Measurements from ENCODE around the gene HIVEP3. TPM values are rescaled to one million over a fixed set of nuclear protein-coding genes. Genes with fewer than 3 reads are reported as not detected.

The HIVEP3 gene
- total and polyA plus RNA-seq, 7 donors: 0.70 to 3.4 (median 2.1) TPM

GRCh38 chr1:41673806-41674205 lies 244.9 kb downstream of the HIVEP3 start:
- no peak overlapping the region for H3K27ac ChIP-seq
- no peaks in the 10 kb centered on the region for H3K36me3 ChIP-seq (ENCODE audit: insufficient read depth in 1 of 2, low read depth in 1 of 2)
- H3K4me3 ChIP-seq: no peak overlapping the region
- no peaks in the 10 kb centered on the region for H3K4me1 ChIP-seq
- TF ChIP-seq, protein P1, sequence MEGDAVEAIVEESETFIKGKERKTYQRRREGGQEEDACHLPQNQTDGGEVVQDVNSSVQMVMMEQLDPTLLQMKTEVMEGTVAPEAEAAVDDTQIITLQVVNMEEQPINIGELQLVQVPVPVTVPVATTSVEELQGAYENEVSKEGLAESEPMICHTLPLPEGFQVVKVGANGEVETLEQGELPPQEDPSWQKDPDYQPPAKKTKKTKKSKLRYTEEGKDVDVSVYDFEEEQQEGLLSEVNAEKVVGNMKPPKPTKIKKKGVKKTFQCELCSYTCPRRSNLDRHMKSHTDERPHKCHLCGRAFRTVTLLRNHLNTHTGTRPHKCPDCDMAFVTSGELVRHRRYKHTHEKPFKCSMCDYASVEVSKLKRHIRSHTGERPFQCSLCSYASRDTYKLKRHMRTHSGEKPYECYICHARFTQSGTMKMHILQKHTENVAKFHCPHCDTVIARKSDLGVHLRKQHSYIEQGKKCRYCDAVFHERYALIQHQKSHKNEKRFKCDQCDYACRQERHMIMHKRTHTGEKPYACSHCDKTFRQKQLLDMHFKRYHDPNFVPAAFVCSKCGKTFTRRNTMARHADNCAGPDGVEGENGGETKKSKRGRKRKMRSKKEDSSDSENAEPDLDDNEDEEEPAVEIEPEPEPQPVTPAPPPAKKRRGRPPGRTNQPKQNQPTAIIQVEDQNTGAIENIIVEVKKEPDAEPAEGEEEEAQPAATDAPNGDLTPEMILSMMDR (IDR thresholded peaks at IDR 0.05): no peak
- DNase-seq: no peak
- H3K27me3 ChIP-seq (ENCODE audit: insufficient read depth in 3 of 3, low read length in 2 of 3): no peaks in the 10 kb centered on the region
- no peaks in the 10 kb centered on the region for H3K9me3 ChIP-seq
- 46 to 52% (median 49%) methylated on average over 9 of the region's 9 CpGs for WGBS, 3 donors
- ATAC-seq: no peak
- intact Hi-C loops (cut with DNase I): no loop called here

GRCh38 chr1:41673378-41673777 lies 245.3 kb downstream of the HIVEP3 start:
- intact Hi-C loops (cut with DNase I): no loop called here
- TF ChIP-seq, protein P1 (IDR thresholded peaks at IDR 0.05): no peak
- ATAC-seq (no peak), DNase-seq (no peak)
- Histone ChIP-seq H3K4me3 (no peak overlapping the region), H3K27ac (no peak overlapping the region), H3K9me3 (no peaks in the 10 kb centered on the region), H3K36me3 (ENCODE audit: insufficient read depth in 1 of 2, low read depth in 1 of 2) (no peaks in the 10 kb centered on the region), H3K4me1 (no peaks in the 10 kb centered on the region), H3K27me3 (ENCODE audit: insufficient read depth in 3 of 3, low read length in 2 of 3) (no peaks in the 10 kb centered on the region)
- 53 to 62% (median 56%) methylated on average over 4 of the region's 4 CpGs for WGBS, 3 donors

GRCh38 chr1:41672641-41673361 lies 245.9 kb downstream of the HIVEP3 start:
- Histone ChIP-seq H3K9me3 (no peaks in the 10 kb centered on the region), H3K27me3 (ENCODE audit: insufficient read depth in 3 of 3, low read length in 2 of 3) (no peaks in the 10 kb centered on the region), H3K4me3 (no peak overlapping the region), H3K4me1 (no peaks in the 10 kb centered on the region), H3K36me3 (ENCODE audit: insufficient read depth in 1 of 2, low read depth in 1 of 2) (no peaks in the 10 kb centered on the region), H3K27ac (no peak overlapping the region)
- intact Hi-C loops (cut with DNase I): no loop called here
- no peak for DNase-seq
- 77 to 83% (median 80%) methylated on average over 9 of the region's 9 CpGs for WGBS, 3 donors
- TF ChIP-seq, protein P1 (IDR thresholded peaks at IDR 0.05): no peak
- no peak for ATAC-seq

GRCh38 chr1:41672173-41672572 lies 246.5 kb downstream of the HIVEP3 start:
- no peaks in the 10 kb centered on the region for H3K27me3 ChIP-seq (ENCODE audit: insufficient read depth in 3 of 3, low read length in 2 of 3)
- no peaks in the 10 kb centered on the region for H3K36me3 ChIP-seq (ENCODE audit: insufficient read depth in 1 of 2, low read depth in 1 of 2)
- no peaks in the 10 kb centered on the region for H3K9me3 ChIP-seq
- TF ChIP-seq, protein P1 (IDR thresholded peaks at IDR 0.05): no peak
- ATAC-seq (no peak), DNase-seq (no peak)
- no peaks in the 10 kb centered on the region for H3K4me1 ChIP-seq
- H3K4me3 ChIP-seq: no peak overlapping the region
- intact Hi-C loops (cut with DNase I): no loop called here
- no peak overlapping the region for H3K27ac ChIP-seq
- 89 to 93% (median 90%) methylated on average over 4 of the region's 4 CpGs for WGBS, 3 donors
